ENCODE measurements around the gene CHCHD1. TPM values are rescaled to one million over a fixed set of nuclear protein-coding genes. Genes with fewer than 3 reads are reported as not detected.

Gene CHCHD1
- total and polyA plus RNA-seq, 2 experiments from 2014 or later: 45.3 to 95.2 TPM

GRCh38 chr10:73771722-73772280 is 10.0 kb upstream of the CHCHD1 start:
- Histone ChIP-seq H3K9me2 (replicated peaks; ENCODE audit: insufficient read depth) (no peaks in the 10 kb centered on the region), H3K27me3 (no peaks in the 10 kb centered on the region), H4K20me1 (ENCODE audit: insufficient read depth, poor library complexity, severe bottlenecking) (no peaks in the 10 kb centered on the region), H3K4me1 (ENCODE audit: insufficient read depth) (peaks cover 25% of the 10 kb centered on the region), H3K36me3 (replicated peaks; ENCODE audit: insufficient read depth, low read depth) (no peaks in the 10 kb centered on the region), H2AFZ (peak overlapping the region; percentile 97), H3K27ac (peak overlapping the region; percentile 99), H3K79me2 (peaks cover 37% of the 10 kb centered on the region), H3K4me2 (peak overlapping the region; percentile 87), H3K9me3 (ENCODE audit: low read depth) (no peaks in the 10 kb centered on the region), H3K4me3 (peak overlapping the region; percentile 99)
- 19% methylated on average over 17 of the region's 17 CpGs for WGBS (ENCODE audit: low lambda C conversion rate, missing lambda C conversion rate)
- no peak for TF ChIP-seq EZH2 (IDR thresholded peaks at IDR 0.05; ENCODE audit: borderline replicate concordance)
- TF ChIP-seq CTCF (IDR thresholded peaks at IDR 0.05; ENCODE audit: poor library complexity): no peak
- TF ChIP-seq EZH2phosphoT487 (IDR thresholded peaks at IDR 0.05; ENCODE audit: low read depth, severe bottlenecking, unreplicated experiment): no peak
- peak; percentile 92 for DNase-seq (ENCODE audit: low spot score)

GRCh38 chr10:73772281-73773151 is 9.3 kb upstream of the CHCHD1 start:
- H3K9me3 ChIP-seq (ENCODE audit: low read depth): no peaks in the 10 kb centered on the region

GRCh38 chr10:73773152-73773879 is 8.5 kb upstream of the CHCHD1 start:
- Histone ChIP-seq H3K27ac (peak overlapping the region; percentile 99), H3K36me3 (replicated peaks; ENCODE audit: insufficient read depth, low read depth) (no peaks in the 10 kb centered on the region), H3K79me2 (peaks cover 50% of the 10 kb centered on the region), H3K4me3 (peak overlapping the region; percentile 99), H4K20me1 (ENCODE audit: insufficient read depth, poor library complexity, severe bottlenecking) (no peaks in the 10 kb centered on the region), H2AFZ (peak overlapping the region; percentile 97), H3K4me1 (ENCODE audit: insufficient read depth) (peaks cover 25% of the 10 kb centered on the region), H3K27me3 (no peaks in the 10 kb centered on the region), H3K9me2 (replicated peaks; ENCODE audit: insufficient read depth) (no peaks in the 10 kb centered on the region), H3K4me2 (peak overlapping the region; percentile 87), H3K9me3 (ENCODE audit: low read depth) (no peaks in the 10 kb centered on the region)
- 17% methylated on average over 29 of the region's 29 CpGs for WGBS (ENCODE audit: low lambda C conversion rate, missing lambda C conversion rate)
- no peak for DNase-seq (ENCODE audit: low spot score)
- TF ChIP-seq CTCF (IDR thresholded peaks at IDR 0.05; ENCODE audit: poor library complexity) (no peak), EZH2 (IDR thresholded peaks at IDR 0.05; ENCODE audit: borderline replicate concordance) (no peak), EZH2phosphoT487 (IDR thresholded peaks at IDR 0.05; ENCODE audit: low read depth, severe bottlenecking, unreplicated experiment) (no peak)

More at GRCh38 chr10:73772281-73773151, 9.3 kb upstream of the CHCHD1 start:
- H3K4me2 ChIP-seq: peak overlapping the region; percentile 87
- TF ChIP-seq EZH2phosphoT487 (IDR thresholded peaks at IDR 0.05; ENCODE audit: low read depth, severe bottlenecking, unreplicated experiment) (no peak), CTCF (IDR thresholded peaks at IDR 0.05; ENCODE audit: poor library complexity) (no peak)
- no peaks in the 10 kb centered on the region for H3K27me3 ChIP-seq
- H4K20me1 ChIP-seq (ENCODE audit: insufficient read depth, poor library complexity, severe bottlenecking): no peaks in the 10 kb centered on the region
- H3K36me3 ChIP-seq (replicated peaks; ENCODE audit: insufficient read depth, low read depth): no peaks in the 10 kb centered on the region
- no peaks in the 10 kb centered on the region for H3K9me2 ChIP-seq (replicated peaks; ENCODE audit: insufficient read depth)
- peak; percentile 88 for DNase-seq (ENCODE audit: low spot score)
- WGBS (ENCODE audit: low lambda C conversion rate, missing lambda C conversion rate): under 1% methylated on average over 92 of the region's 101 CpGs
- H3K79me2 ChIP-seq: peaks cover 44% of the 10 kb centered on the region
- peaks cover 25% of the 10 kb centered on the region for H3K4me1 ChIP-seq (ENCODE audit: insufficient read depth)
- H3K4me3 ChIP-seq: peak overlapping the region; percentile 99
- peak overlapping the region; percentile 99 for H3K27ac ChIP-seq
- peak overlapping the region; percentile 97 for H2AFZ ChIP-seq
